ENCODE data around the gene APBB1. TPM values are rescaled to one million over a fixed set of nuclear protein-coding genes. Genes with fewer than 3 reads are reported as not detected.

APBB1 gene
- total RNA-seq, 1 experiment from 2014 or later, result 19.4 TPM

DNA sequence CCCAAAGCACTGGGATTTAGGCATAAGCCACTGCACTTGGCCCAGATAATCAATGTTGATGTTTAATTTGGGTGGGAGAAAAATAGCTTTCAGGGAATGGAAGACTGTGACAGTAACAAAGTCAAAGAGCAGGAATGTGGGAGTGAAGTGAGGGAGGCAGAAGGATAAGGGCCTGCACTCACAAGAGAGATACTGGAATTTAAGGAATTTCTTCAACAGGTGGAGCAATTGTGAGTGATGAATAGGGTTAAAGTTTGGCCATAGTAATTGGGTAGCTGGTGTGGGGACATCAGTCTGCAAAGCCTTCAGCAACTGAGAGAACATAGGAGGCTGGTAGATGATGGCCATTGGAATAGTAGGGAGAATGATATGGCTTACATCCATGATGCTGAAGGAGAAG lies 8.6 kb upstream of the APBB1 start:
- DNase-seq (ENCODE audit: low read depth), result no peak
- in situ Hi-C loops (cut with HindIII; ENCODE audit: low pct_unique_long_range_greater_than_20kb, low sequenced_read_pairs), result no loop called here

DNA sequence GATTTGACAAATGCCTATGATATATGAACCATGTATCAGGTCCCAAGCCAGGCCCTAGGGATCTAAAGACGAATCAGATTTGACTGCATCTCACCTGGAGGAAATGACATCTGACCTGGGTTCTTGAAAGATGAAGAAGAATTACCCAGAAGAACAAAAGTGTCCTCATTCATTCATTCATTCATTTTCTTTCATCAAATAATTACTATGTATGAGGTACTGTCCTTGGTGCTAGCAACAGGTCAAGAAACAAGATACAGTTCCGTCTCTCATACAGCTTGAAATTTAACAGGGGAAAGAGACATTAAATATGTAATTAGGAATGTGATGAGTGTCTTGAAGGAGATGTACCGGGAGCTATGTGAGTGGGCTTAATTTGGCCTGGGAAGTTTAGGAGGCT lies 1.8 kb upstream of the APBB1 start:
- DNase-seq (ENCODE audit: low read depth), result no peak
- in situ Hi-C loops (cut with HindIII; ENCODE audit: low pct_unique_long_range_greater_than_20kb, low sequenced_read_pairs), result no loop called here

DNA sequence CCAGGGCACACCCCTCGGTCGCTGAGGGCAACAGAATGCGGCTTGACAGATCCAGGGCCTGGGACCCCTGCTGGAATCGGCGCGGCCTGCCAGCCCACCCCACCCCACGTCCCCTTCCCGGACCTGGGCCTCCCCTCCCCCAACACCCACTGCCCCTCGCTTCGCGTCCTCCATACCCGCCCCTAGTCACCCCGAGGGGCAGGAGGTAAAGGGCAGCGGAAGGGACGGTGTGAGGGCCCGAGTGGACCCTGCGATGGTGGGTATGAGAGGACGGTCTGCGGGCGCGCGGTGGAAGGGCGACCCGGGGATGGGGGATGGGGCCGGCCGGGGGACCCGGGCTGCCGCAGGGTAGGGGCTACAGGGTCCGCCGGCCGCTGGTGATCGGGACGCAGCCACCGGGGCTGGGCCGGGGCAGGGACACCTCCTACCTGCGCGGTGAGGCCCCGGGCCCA lies 311 bp downstream of the APBB1 start:
- no peak for DNase-seq (ENCODE audit: low read depth)
- in situ Hi-C loops (cut with HindIII; ENCODE audit: low pct_unique_long_range_greater_than_20kb, low sequenced_read_pairs), result no loop called here

DNA sequence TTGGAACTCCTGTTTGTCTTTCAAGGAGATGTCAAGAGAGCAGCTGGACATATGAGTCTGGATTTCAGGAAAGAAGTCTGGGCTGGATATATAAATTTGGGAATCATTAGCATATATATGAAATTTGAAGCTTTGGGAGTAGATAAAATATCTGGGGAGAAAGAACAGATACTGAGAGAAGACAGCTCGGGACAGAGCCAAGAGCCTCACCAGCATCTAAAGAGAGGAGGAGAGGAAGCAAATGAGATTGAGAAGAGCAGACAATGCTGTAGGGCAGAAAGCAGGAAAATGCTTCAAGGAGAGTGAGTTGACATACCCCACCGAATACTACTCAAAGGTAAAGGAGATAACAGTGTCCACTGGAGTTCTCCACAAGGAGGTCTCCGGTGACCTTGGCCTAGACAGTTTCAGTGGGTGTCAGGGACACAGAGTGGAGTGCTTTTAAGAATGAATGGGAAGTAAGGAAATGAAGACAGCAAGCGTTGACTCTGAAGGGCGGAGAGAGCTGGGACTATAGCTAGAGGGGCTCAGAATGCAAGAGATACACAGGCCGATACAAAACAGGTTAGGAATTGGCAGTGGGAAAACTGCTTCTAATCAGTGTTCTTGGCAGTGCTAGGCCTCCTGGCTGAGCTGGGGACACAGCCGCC lies 862 bp downstream of the APBB1 start:
- in situ Hi-C loops (cut with HindIII; ENCODE audit: low pct_unique_long_range_greater_than_20kb, low sequenced_read_pairs), result no loop called here
- DNase-seq (ENCODE audit: low read depth), result no peak

DNA sequence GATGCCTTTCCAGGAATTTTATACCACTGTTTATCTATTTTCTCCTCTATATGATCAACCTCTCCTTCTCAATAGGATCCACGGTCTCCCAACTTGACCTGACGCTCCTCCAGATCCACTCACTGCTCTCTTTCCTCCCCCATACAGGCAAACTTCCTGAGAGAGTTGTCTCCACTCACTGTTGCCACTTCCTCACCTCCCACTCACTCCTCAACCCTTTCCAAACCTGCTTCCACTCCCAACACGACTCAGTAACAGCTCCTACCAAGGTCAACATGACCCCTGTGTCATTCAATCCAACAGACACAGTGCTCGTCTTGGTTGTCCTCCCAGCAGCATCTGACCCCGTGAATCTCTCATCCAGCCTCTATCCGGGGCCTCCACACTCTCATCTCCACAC lies 3.1 kb downstream of the APBB1 start:
- DNase-seq (ENCODE audit: low read depth), result no peak
- in situ Hi-C loops (cut with HindIII; ENCODE audit: low pct_unique_long_range_greater_than_20kb, low sequenced_read_pairs), result no loop called here

DNA sequence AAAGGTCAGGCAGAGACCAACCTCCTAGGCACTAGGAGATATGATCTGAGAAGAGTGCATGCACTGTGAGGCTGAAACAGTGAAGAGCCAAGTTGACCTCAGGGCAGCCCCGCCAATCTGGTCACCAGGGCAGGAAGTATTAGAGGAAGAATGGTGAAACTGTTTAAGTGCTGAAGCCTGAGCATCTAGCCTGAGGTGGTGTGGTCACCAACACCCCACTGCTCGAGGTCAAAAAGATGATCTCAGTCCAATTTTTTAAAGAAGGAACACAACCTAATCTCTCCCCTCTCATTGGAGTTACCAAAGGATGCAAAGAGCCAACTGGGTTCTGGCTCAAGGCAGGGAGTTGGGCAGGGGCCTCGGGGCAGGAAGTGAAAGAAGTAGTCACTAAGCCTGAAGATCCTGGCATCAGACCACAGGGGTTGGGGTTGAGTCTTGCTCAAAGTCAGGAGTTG lies 4.0 kb downstream of the APBB1 start:
- in situ Hi-C loops (cut with HindIII; ENCODE audit: low pct_unique_long_range_greater_than_20kb, low sequenced_read_pairs), result no loop called here
- no peak for DNase-seq (ENCODE audit: low read depth)

DNA sequence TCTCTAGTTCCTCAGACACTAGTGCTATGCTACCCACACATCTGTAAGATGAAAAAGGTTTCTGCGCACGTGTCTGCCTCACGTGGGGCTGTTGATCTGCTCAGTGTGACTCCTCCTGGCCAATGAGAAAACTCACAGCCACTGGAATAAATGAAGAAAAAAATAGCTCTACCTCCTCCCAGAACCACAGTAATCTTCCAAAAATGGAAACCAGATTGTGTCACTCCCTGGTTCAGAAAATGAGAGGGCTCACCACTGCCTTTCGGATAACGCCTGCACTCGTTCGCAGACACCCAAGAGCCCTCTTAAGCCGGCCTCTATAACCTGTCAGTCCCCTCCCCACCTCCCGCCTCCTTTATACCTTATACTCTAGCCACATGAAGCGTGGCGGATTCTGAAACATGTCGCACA lies 5.1 kb downstream of the APBB1 start:
- in situ Hi-C loops (cut with HindIII; ENCODE audit: low pct_unique_long_range_greater_than_20kb, low sequenced_read_pairs), result no loop called here
- no peak for DNase-seq (ENCODE audit: low read depth)

DNA sequence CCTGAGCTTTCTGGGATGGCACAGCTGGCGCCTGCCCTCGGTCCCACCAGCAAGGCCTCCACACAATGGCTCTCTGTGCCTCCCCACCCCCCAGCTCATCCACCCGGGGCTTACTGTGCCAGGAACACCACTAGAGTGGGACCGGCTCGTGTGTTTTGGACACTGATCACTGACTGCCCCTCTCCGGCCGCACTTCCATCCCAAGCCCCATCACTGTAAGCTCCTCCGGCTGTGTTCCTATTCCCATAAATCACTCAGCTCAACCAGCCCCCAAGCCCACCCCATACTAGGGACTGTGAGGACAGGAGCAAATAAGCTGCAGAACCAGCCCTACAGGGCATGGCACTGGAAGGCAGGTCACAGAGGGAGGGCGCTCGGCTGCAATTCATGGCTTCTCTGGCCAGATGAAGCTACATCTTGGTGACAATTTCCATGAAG lies 7.3 kb downstream of the APBB1 start:
- DNase-seq (ENCODE audit: low read depth), result no peak
- in situ Hi-C loops (cut with HindIII; ENCODE audit: low pct_unique_long_range_greater_than_20kb, low sequenced_read_pairs), result no loop called here

DNA sequence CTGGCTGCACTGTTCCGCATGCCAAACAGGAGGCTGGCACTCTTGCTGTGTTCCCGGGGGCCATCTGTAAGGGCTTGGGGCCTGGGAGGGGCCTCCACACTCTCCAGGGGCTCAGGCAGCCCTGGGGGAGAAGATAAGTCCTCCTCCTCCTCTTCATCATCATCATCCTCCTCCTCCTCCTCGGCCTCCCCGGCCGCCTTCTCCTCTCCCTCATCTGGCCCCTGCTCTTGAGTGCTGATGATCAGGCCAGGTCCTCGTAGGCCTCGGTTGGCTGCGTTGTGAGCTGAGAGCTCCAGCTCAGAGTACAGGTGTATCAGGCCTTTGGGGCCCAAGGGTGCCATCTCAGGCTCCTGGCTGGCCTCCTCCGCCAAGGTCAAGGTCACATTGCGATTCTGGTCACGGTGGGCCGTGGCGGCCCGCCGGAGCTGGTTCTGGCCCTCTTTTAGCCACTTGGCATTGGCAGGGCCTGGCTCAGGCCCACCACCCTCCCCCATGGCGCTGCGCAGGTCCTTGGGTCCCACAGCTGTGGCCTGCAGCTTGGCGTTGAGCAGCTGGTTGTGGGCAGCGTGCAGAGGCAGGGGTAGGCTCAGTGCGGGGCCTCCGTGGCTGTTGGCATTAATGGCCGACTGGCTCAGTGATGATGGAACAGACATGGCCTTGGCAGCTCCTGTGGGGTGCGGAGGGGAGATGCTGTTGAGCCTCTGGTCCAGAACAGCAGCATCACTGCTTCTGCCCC lies 8.0 kb downstream of the APBB1 start:
- in situ Hi-C loops (cut with HindIII; ENCODE audit: low pct_unique_long_range_greater_than_20kb, low sequenced_read_pairs), result no loop called here
- no peak for DNase-seq (ENCODE audit: low read depth)

DNA sequence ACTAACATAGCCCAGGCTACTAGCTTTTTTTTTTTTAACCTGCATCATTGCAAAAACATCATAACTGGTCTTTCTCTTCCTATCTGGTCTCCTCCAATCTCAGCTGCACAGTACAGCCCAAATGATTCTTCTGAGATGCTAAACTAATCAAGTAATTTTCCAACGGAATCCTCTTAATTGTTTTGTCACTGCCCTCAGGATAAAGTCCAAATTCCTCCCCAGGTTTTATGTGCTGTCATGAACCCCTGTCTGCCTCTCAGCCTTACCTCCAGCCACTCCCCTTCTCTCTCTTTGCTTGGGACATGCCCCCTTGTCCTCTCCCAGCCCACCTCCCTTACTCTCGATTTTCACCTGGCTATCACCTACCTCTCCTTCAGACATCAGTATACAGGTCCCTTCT lies 12.5 kb downstream of the APBB1 start:
- in situ Hi-C loops (cut with HindIII; ENCODE audit: low pct_unique_long_range_greater_than_20kb, low sequenced_read_pairs), result no loop called here
- DNase-seq (ENCODE audit: low read depth), result no peak

DNA sequence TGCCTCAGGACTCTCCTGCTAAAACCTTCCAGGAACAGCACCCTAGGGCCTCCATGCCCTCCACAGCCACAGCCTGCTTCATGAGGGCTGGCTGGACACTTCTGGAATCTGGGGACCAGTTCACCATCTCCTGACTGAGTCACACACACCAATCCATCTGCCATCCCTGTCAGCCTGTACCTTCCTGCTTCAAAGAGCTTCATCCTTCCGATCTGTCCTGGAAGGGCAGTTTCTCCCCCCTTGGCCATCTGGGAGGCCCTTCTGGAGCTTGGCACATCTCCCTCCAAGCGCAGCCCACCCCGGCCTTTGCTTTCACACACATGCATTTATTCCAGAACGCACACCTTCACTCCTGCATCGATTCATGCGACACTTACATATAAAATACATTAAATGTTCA lies 13.0 kb downstream of the APBB1 start:
- in situ Hi-C loops (cut with HindIII; ENCODE audit: low pct_unique_long_range_greater_than_20kb, low sequenced_read_pairs), result no loop called here

DNA sequence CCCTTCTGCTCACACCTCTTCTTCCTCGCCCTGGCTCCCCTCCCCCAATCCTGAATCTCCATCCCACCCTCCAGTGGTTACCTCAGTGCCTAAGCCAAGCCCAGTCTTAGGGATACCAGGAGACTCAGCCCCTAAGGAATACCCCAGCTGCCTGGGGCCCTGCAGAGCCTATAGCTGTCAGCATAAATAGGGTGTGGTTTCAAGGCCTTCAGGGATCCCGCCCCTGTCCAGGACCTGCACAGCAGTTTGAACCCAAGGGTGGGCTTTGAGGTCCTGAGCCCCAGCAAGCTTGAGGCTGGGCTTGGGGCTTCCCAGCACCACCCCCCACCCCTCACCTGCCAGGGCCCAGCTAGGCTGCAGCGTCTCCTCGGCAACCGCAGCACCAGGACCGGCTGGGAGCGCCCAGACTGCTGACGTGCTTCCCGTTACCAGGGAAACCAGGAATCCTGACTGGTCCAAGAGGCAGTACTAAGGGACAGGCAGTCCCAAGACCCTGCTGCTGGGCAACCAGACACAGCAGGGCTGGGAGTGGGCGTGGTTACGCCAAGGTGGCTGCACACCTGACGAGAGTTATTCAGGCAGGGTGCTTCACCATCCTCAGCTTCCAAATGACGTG lies 13.7 kb downstream of the APBB1 start:
- no peak for DNase-seq (ENCODE audit: low read depth)
- in situ Hi-C loops (cut with HindIII; ENCODE audit: low pct_unique_long_range_greater_than_20kb, low sequenced_read_pairs), result no loop called here

More for the DNA sequence above, 13.0 kb downstream of the APBB1 start:
- DNase-seq (ENCODE audit: low read depth), result no peak

DNA sequence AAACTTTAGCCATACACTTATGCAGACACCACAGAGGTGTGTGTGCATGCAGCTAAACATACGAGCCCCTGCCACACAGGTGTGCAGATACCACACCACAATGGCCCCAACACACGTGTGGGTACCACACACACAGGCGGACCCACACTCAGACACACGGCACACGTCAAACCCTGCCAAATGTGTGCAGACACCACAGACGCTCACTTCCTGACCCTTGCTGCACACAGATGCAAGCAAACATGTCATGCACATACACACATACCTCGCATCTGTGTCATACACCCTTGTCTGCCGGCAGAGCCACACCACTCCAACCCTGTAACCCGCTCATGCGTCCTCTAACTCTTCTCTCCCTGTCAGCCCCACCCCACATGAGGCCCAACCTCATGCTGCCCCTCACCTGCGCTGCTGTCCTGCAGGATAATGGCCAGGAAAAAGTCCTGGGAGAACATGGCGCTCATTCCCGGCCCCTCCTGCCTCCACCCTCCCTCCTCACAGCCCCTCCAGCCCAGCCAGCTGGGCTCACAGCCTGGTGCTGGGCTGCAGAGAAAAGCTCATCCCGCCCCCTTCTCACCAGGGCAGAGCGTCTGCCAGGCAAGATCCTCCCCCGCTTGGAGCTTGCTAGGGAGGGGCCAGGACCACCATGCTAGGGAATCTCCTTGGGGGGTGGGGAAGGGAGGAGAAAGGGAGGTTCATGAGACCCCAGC lies 14.4 kb downstream of the APBB1 start:
- in situ Hi-C loops (cut with HindIII; ENCODE audit: low pct_unique_long_range_greater_than_20kb, low sequenced_read_pairs), result no loop called here
- no peak for DNase-seq (ENCODE audit: low read depth)

DNA sequence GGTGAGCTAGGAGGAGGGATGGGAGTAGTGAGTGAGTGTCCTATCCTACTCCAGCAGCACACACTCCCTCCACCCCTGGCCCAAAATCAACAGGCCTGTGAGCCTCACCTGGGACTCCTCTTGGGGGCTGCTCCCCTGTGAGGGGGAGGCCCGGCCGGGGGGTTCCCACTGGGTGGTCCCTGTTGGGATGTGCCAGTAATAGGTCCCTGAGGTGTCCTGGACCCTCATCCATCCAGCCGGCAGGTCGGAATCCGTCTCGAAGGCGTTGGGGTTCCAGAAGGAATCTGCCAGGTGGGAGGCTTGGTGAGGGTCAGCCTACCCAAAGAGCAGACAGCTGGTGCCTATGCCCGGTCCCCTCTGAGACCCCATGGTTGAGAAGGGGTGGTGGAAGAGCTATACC lies 15.4 kb downstream of the APBB1 start:
- in situ Hi-C loops (cut with HindIII; ENCODE audit: low pct_unique_long_range_greater_than_20kb, low sequenced_read_pairs), result no loop called here
- no peak for DNase-seq (ENCODE audit: low read depth)

DNA sequence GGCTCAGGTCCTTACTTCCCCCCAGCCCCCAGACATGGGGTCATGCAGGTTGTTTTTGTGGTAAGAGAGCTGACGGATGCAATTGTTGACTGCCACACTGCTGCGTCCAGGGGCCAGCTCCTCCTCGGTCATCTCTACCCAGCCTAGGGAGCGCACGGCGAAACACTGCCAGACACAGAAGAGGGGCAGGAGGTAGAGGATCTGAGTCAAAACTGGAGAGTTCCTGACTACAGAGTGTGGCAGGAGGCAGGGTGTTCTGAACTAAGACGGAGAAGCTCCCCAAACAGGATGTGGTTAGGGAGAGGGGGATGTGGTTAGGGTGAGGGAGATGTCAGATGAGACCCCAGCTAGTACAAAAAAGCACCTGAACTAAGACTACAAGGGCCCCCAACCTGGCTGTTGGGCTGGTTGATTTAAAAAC lies 16.3 kb downstream of the APBB1 start:
- DNase-seq (ENCODE audit: low read depth), result no peak
- in situ Hi-C loops (cut with HindIII; ENCODE audit: low pct_unique_long_range_greater_than_20kb, low sequenced_read_pairs), result no loop called here

DNA sequence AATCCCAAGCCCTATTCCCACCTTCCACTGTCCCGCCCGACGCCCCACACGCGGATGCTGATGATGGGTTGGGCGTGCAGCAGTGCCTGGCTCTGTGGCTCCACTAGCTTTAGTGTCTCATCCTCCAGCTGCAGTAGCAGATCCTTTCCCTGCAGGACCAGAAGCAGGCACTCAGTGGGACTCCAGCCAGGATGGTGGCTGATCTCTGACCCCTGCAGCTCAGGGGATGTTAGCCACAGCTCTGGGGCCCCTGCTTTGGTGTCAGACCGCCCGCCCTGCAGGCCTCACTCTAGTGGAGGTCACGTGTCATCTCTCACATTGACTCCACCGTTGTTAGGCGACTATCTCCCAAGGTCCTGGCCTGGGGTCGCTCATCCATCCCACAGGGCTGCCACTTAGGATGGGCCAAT lies 16.8 kb downstream of the APBB1 start:
- no peak for DNase-seq (ENCODE audit: low read depth)
- in situ Hi-C loops (cut with HindIII; ENCODE audit: low pct_unique_long_range_greater_than_20kb, low sequenced_read_pairs), result no loop called here

DNA sequence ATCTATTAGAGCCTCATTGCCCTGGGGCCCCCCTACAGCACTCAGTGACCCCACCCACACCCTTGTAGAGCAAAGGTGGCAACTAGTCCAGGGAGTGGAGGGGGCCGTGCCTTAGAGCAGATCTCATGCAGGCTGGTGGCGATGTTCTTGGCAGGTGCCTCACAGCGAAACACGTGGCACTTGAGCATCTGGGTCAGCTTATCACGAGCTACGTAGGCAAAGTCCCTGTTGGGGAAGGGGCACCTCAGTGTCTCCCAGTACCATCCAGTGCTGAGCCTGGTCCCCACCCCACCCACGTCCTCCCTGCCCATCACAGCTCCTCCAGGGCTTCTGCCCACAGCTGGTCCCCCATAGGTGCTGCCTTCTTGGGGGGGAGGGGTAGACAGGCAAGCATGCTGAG lies 17.4 kb downstream of the APBB1 start:
- DNase-seq (ENCODE audit: low read depth), result no peak
- in situ Hi-C loops (cut with HindIII; ENCODE audit: low pct_unique_long_range_greater_than_20kb, low sequenced_read_pairs), result no loop called here

DNA sequence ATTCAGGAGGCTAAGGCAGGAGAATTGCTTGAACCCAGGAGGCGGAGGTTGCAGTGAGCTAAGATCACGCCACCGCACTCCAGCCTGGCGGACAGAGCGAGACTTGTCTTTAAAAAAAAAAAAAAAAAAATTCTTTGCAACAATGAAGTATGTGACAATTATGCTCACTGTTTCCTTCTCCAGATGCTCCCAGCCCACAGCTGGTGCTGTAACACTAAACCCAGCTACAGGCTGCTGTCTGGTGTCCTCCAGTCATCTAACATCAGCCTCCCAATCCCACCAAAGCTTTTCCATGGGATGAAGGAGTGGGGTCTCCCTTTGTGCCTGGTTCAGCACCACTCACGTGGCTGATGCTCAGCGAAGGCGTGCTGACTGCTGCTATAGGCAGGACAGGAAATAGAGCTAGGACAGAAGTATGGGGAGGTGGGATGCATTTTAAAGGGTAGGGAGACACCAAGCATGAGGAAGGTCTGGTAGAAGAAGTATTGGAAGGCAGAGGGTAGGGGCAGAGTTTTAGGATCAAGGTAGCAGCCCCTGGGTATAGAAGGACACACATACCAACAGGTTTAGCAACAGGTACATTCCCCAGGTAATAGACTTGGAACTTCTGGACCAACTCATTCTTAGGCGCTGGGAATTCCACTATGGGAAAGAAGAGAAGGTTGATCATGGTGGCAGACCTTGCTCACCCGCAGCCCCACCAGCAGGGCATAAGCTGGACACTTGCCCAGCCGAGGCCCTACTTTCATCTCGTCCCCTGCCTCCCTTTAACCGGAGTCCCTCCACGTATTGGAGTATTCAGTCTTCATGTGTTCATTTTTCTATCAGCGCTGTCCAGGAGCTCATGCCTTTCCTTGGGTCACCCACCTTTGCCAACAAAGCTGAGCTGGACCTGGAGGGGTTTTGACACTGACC lies 18.2 kb downstream of the APBB1 start:
- in situ Hi-C loops (cut with HindIII; ENCODE audit: low pct_unique_long_range_greater_than_20kb, low sequenced_read_pairs), result no loop called here
- DNase-seq (ENCODE audit: low read depth), result no peak

Data from Caki2 (cell line).